Amygdala (tissue), 56 donors: ENCODE measurements around the gene PAX3.
"Not testable (repeated sequence)": the region's sequence is repeated elsewhere in the genome, so short reads cannot be mapped to it uniquely, and the experiment has no call there.

Experiments
- DNase-seq, 56 donors: peaks; one replicate each; lab custom pipeline; 2025; lab: John Stamatoyannopoulos, UW

Gene PAX3

GRCh38 chr2:222160125-222160524 is 138.7 kb downstream of the PAX3 start:
- no peak for DNase-seq

- no peak for DNase-seq
Measured at GRCh38 chr2:222159221-222159620, 139.6 kb downstream of the PAX3 start.

GRCh38 chr2:222155003-222155664 is 143.7 kb downstream of the PAX3 start:
- not testable (repeated sequence) for DNase-seq
